ENCODE results near the gene FKRP.

- TF ChIP-seq GATA2 (IDR thresholded peaks at IDR 0.05; ENCODE audit: low read depth, low read length) (no peak), GATA3 (IDR thresholded peaks at IDR 0.05; ENCODE audit: low read depth, low read length) (no peak)
These were observed 612 bp downstream of the FKRP start, which contains the start of gene STRN4 for GRCh38 chr19:46746281-46747057.
